ENCODE measurements around the gene SDS.

Gene SDS

GRCh38 chr12:113371808-113372207 is 31.9 kb downstream of the SDS start:
- H3K4me3 ChIP-seq (ENCODE audit: low read depth, low read length) = no peak overlapping the region
- no peak for TF ChIP-seq CTCF (IDR thresholded peaks at IDR 0.05; ENCODE audit: control insufficient read depth, extremely low read depth, insufficient read depth)
- no peak for DNase-seq (ENCODE audit: low read depth)

GRCh38 chr12:113370923-113371682 is 32.6 kb downstream of the SDS start:
- no peak for TF ChIP-seq CTCF (IDR thresholded peaks at IDR 0.05; ENCODE audit: control insufficient read depth, extremely low read depth, insufficient read depth)
- DNase-seq (ENCODE audit: low read depth) = no peak
- H3K4me3 ChIP-seq (ENCODE audit: low read depth, low read length) = no peak overlapping the region

GRCh38 chr12:113369391-113369985 is 34.2 kb downstream of the SDS start:
- no peak overlapping the region for H3K4me3 ChIP-seq (ENCODE audit: low read depth, low read length)
- no peak for TF ChIP-seq CTCF (IDR thresholded peaks at IDR 0.05; ENCODE audit: control insufficient read depth, extremely low read depth, insufficient read depth)
- no peak for DNase-seq (ENCODE audit: low read depth)

GRCh38 chr12:113368331-113368730 is 35.4 kb downstream of the SDS start:
- H3K4me3 ChIP-seq (ENCODE audit: low read depth, low read length) = no peak overlapping the region
- no peak for DNase-seq (ENCODE audit: low read depth)
- TF ChIP-seq CTCF (IDR thresholded peaks at IDR 0.05; ENCODE audit: control insufficient read depth, extremely low read depth, insufficient read depth) = no peak

- no peak for TF ChIP-seq CTCF (IDR thresholded peaks at IDR 0.05; ENCODE audit: control insufficient read depth, extremely low read depth, insufficient read depth)
- H3K4me3 ChIP-seq (ENCODE audit: low read depth, low read length) = no peak overlapping the region
- DNase-seq (ENCODE audit: low read depth) = no peak
Measured at GRCh38 chr12:113366827-113367226, 36.9 kb downstream of the SDS start.

- no peak for TF ChIP-seq CTCF (IDR thresholded peaks at IDR 0.05; ENCODE audit: control insufficient read depth, extremely low read depth, insufficient read depth)
- DNase-seq (ENCODE audit: low read depth) = no peak
- H3K4me3 ChIP-seq (ENCODE audit: low read depth, low read length) = no peak overlapping the region
Measured at GRCh38 chr12:113365639-113366395, 37.9 kb downstream of the SDS start.
